ENCODE data around the gene PNPLA5. TPM values are rescaled to one million over a fixed set of nuclear protein-coding genes. Genes with fewer than 3 reads are reported as not detected.

The PNPLA5 gene
- total and polyA plus RNA-seq, 9 of the 15 experiments (the other 6 are each of a cell fraction or from before 2014, with no cell fraction given) = not detected

DNA sequence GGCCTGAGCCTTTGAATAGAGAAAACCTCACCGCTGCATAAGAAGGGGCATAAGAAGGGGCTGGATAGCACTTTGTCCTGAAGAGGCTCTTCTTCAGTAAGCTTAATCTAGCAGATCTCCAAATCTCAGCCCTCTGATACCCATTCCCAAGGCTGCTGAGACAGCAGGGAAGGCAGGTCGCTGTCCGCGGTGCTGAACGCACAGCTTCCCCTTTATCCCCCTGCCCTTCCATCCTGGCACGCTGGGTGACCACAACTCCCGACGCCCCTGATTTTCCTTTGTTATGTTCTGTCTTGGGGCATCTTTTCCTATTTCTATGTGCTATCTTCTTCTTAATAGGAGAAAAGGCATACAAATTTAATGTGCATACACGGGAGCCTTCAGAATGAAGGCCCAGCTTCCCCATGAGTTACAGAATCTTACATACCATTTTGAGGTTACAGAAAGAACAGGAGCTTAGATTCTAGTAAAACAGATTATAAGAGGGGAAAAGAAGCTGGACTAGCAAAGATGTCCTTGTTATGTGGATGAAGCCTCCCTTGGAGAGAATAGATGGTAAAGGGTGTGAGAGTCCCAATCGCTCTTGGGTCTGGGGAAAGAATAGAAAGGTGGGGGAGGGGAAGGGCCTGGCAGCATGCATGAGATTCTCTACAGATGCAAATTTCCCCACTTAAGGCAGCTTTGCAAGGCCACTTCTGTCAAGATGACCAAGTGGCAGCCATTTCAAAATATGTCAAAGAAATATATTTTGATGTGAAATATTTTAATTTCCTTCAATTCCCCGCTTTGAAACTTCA is 23.8 kb downstream of the PNPLA5 start (continued):
- TF ChIP-seq MIER1 (IDR thresholded peaks at IDR 0.05; ENCODE audit: low read depth) = peak; percentile 91
- no peak for TF ChIP-seq COPS2 (conservative IDR thresholded peaks at IDR 0.05)
- no peak for TF ChIP-seq ZBTB49 (CRISPR knock-in tag; IDR thresholded peaks at IDR 0.05; ENCODE audit: borderline replicate concordance)
- TF ChIP-seq, protein P1, sequence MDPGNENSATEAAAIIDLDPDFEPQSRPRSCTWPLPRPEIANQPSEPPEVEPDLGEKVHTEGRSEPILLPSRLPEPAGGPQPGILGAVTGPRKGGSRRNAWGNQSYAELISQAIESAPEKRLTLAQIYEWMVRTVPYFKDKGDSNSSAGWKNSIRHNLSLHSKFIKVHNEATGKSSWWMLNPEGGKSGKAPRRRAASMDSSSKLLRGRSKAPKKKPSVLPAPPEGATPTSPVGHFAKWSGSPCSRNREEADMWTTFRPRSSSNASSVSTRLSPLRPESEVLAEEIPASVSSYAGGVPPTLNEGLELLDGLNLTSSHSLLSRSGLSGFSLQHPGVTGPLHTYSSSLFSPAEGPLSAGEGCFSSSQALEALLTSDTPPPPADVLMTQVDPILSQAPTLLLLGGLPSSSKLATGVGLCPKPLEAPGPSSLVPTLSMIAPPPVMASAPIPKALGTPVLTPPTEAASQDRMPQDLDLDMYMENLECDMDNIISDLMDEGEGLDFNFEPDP (CRISPR knock-in tag; IDR thresholded peaks at IDR 0.05) = no peak
- TF ChIP-seq BRF1 (IDR thresholded peaks at IDR 0.05; ENCODE audit: borderline replicate concordance, extremely low read depth, insufficient read length) = no peak
- no peak for TF ChIP-seq POU5F1 (IDR thresholded peaks at IDR 0.05; ENCODE audit: borderline replicate concordance, low read depth, low read length, partially characterized antibody)
- TF ChIP-seq ZNF79 (CRISPR knock-in tag; IDR thresholded peaks at IDR 0.05; ENCODE audit: low read depth) = no peak
- no peak for TF ChIP-seq ZNF23 (CRISPR knock-in tag; IDR thresholded peaks at IDR 0.05)
- TF ChIP-seq SRSF3 (IDR thresholded peaks at IDR 0.05; ENCODE audit: insufficient read depth, low read length) = no peak
- TF ChIP-seq STAT6 (CRISPR knock-in tag; IDR thresholded peaks at IDR 0.05) = no peak
- no peak for TF ChIP-seq KLF6 (CRISPR knock-in tag; IDR thresholded peaks at IDR 0.05; ENCODE audit: borderline replicate concordance)
- no peak for TF ChIP-seq NFYB (IDR thresholded peaks at IDR 0.05; ENCODE audit: extremely low read depth, insufficient read length)
- TF ChIP-seq, protein P2, sequence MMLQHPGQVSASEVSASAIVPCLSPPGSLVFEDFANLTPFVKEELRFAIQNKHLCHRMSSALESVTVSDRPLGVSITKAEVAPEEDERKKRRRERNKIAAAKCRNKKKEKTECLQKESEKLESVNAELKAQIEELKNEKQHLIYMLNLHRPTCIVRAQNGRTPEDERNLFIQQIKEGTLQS (IDR thresholded peaks at IDR 0.05) = no peak
- TF ChIP-seq, protein P2 (CRISPR knock-in tag; conservative IDR thresholded peaks at IDR 0.05) = no peak
- TF ChIP-seq THAP12 (CRISPR knock-in tag; IDR thresholded peaks at IDR 0.05) = no peak
